ENCODE results near the gene MSI2. TPM values are rescaled to one million over a fixed set of nuclear protein-coding genes. Genes with fewer than 3 reads are reported as not detected.

MSI2 gene
- total and polyA plus RNA-seq, 2 experiments from 2014 or later, result 18.9 to 41.8 TPM

GRCh38 chr17:57447357-57447989, 191.2 kb downstream of the MSI2 start (continued):
- TF ChIP-seq, protein P1, sequence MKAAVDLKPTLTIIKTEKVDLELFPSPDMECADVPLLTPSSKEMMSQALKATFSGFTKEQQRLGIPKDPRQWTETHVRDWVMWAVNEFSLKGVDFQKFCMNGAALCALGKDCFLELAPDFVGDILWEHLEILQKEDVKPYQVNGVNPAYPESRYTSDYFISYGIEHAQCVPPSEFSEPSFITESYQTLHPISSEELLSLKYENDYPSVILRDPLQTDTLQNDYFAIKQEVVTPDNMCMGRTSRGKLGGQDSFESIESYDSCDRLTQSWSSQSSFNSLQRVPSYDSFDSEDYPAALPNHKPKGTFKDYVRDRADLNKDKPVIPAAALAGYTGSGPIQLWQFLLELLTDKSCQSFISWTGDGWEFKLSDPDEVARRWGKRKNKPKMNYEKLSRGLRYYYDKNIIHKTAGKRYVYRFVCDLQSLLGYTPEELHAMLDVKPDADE (IDR thresholded peaks at IDR 0.05), result no peak
- TF ChIP-seq NANOG (IDR thresholded peaks at IDR 0.05; ENCODE audit: borderline replicate concordance) (no peak), STAT1 (IDR thresholded peaks at IDR 0.05; ENCODE audit: unreplicated experiment) (no peak), EZH2phosphoT487 (IDR thresholded peaks at IDR 0.05; ENCODE audit: unreplicated experiment) (no peak), ZNF114 (CRISPR knock-in tag; IDR thresholded peaks at IDR 0.05) (no peak), ZNF331 (CRISPR knock-in tag; IDR thresholded peaks at IDR 0.05; ENCODE audit: low read depth) (no peak), CREB1 (CRISPR knock-in tag; IDR thresholded peaks at IDR 0.05; ENCODE audit: low read depth) (no peak), POLR2AphosphoS5 (IDR thresholded peaks at IDR 0.05; ENCODE audit: low read depth) (no peak)
- TF ChIP-seq, protein P2, sequence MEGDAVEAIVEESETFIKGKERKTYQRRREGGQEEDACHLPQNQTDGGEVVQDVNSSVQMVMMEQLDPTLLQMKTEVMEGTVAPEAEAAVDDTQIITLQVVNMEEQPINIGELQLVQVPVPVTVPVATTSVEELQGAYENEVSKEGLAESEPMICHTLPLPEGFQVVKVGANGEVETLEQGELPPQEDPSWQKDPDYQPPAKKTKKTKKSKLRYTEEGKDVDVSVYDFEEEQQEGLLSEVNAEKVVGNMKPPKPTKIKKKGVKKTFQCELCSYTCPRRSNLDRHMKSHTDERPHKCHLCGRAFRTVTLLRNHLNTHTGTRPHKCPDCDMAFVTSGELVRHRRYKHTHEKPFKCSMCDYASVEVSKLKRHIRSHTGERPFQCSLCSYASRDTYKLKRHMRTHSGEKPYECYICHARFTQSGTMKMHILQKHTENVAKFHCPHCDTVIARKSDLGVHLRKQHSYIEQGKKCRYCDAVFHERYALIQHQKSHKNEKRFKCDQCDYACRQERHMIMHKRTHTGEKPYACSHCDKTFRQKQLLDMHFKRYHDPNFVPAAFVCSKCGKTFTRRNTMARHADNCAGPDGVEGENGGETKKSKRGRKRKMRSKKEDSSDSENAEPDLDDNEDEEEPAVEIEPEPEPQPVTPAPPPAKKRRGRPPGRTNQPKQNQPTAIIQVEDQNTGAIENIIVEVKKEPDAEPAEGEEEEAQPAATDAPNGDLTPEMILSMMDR (conservative IDR thresholded peaks at IDR 0.05; ENCODE audit: low read depth in 2 of 2), result no peak
- TF ChIP-seq, protein P3, sequence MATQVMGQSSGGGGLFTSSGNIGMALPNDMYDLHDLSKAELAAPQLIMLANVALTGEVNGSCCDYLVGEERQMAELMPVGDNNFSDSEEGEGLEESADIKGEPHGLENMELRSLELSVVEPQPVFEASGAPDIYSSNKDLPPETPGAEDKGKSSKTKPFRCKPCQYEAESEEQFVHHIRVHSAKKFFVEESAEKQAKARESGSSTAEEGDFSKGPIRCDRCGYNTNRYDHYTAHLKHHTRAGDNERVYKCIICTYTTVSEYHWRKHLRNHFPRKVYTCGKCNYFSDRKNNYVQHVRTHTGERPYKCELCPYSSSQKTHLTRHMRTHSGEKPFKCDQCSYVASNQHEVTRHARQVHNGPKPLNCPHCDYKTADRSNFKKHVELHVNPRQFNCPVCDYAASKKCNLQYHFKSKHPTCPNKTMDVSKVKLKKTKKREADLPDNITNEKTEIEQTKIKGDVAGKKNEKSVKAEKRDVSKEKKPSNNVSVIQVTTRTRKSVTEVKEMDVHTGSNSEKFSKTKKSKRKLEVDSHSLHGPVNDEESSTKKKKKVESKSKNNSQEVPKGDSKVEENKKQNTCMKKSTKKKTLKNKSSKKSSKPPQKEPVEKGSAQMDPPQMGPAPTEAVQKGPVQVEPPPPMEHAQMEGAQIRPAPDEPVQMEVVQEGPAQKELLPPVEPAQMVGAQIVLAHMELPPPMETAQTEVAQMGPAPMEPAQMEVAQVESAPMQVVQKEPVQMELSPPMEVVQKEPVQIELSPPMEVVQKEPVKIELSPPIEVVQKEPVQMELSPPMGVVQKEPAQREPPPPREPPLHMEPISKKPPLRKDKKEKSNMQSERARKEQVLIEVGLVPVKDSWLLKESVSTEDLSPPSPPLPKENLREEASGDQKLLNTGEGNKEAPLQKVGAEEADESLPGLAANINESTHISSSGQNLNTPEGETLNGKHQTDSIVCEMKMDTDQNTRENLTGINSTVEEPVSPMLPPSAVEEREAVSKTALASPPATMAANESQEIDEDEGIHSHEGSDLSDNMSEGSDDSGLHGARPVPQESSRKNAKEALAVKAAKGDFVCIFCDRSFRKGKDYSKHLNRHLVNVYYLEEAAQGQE (IDR thresholded peaks at IDR 0.05; ENCODE audit: unreplicated experiment), result no peak

GRCh38 chr17:57447990-57448758, 191.9 kb downstream of the MSI2 start:
- H3K27me3 ChIP-seq (ENCODE audit: insufficient read depth), result no peaks in the 10 kb centered on the region
- H3K4me1 Mint-ChIP-seq, result peaks cover 17% of the 10 kb centered on the region
- no peaks in the 10 kb centered on the region; the same call in 1 of the 2 replicates for H4K20me1 ChIP-seq (replicated peaks; ENCODE audit: insufficient read depth)
- no peak for ATAC-seq
- H3K27ac ChIP-seq (ENCODE audit: low read depth), result no peak overlapping the region
- H3F3A ChIP-seq (replicated peaks; ENCODE audit: low read depth), result no peaks in the 10 kb centered on the region
- no peak for DNase-seq (ENCODE audit: low spot score)
- H3K4me3 ChIP-seq, result no peak overlapping the region
- no peaks in the 10 kb centered on the region for H3K36me3 ChIP-seq (ENCODE audit: insufficient read depth)
- H3K27me3 Mint-ChIP-seq (ENCODE audit: insufficient read depth, low read depth, poor library complexity), result peaks cover 8% of the 10 kb centered on the region
- H3K4me3 Mint-ChIP-seq, result no peak overlapping the region
- no peaks in the 10 kb centered on the region; the same call in 2 of the 3 replicates for H3K9me3 Mint-ChIP-seq
- H3K79me2 ChIP-seq (replicated peaks; ENCODE audit: insufficient read depth), result no peaks in the 10 kb centered on the region; the same call in 1 of the 2 replicates
- H3K4me2 ChIP-seq, result no peak overlapping the region
- H3K9me2 ChIP-seq (ENCODE audit: insufficient read depth), result no peaks in the 10 kb centered on the region
- no peak overlapping the region for H3K27ac Mint-ChIP-seq
- H2AFZ ChIP-seq, result no peak overlapping the region
- H3K36me3 Mint-ChIP-seq (ENCODE audit: low read depth), result no peaks in the 10 kb centered on the region
- peaks cover 12% of the 10 kb centered on the region; the same call in 1 of the 2 replicates for H3K4me1 ChIP-seq (ENCODE audit: insufficient read depth)
- TF ChIP-seq, protein P3 (IDR thresholded peaks at IDR 0.05; ENCODE audit: unreplicated experiment), result no peak

Data from GM23338 (cell line).